CD14-positive monocyte (primary cell): ENCODE data around the gene TOX3. TPM values are rescaled to one million over a fixed set of nuclear protein-coding genes. Genes with fewer than 3 reads are reported as not detected.

Source experiments
- DNase-seq, 3 donors: peaks; one replicate each; pipeline ENCODE4 v3.0.0-alpha.2; 2011 to 2022
- H2AFZ ChIP-seq: 2 replicates; pipeline ENCODE4 v1.6.0; 2012; ENCODE audit warnings: mild to moderate bottlenecking, low read depth, low read length, inconsistent platforms; ENCODE audit not compliant: insufficient read depth, poor library complexity, severe bottlenecking
- H3K27ac ChIP-seq, 2 donors: 1 replicate in 1 of 2; 2 replicates in 1 of 2; pipeline ENCODE4 v1.5.1; 2012 to 2013; ENCODE audit warnings: low read length in 2 of 2, control low read depth in 1 of 2, inconsistent platforms in 1 of 2, low read depth in 1 of 2, mild to moderate bottlenecking in 1 of 2
- H3K27me3 ChIP-seq, 2 donors: one replicate each; pipeline versions ENCODE4 v1.6.0 to v1.6.1; 2011 to 2013; ENCODE audit warnings: low read length in 2 of 2; ENCODE audit not compliant: control insufficient read depth in 2 of 2, insufficient read depth in 2 of 2
- H3K36me3 ChIP-seq, 2 donors: replicated peaks in 1 of 2; 1 replicate in 1 of 2; 2 replicates in 1 of 2; pipeline versions ENCODE4 v1.5.1 to v1.6.1; 2012 to 2013; ENCODE audit warnings: low read length in 2 of 2, control low read depth in 1 of 2, inconsistent platforms in 1 of 2, mild to moderate bottlenecking in 1 of 2; ENCODE audit not compliant: insufficient read depth in 2 of 2, control insufficient read depth in 1 of 2
- H3K4me1 ChIP-seq, 2 donors: 1 replicate in 1 of 2; 2 replicates in 1 of 2; pipeline versions ENCODE4 v1.5.1 to v1.6.1; 2012 to 2013; ENCODE audit warnings: low read length in 2 of 2, control low read depth in 1 of 2, inconsistent platforms in 1 of 2, mild to moderate bottlenecking in 1 of 2, moderate library complexity in 1 of 2; ENCODE audit not compliant: insufficient read depth in 2 of 2, control insufficient read depth in 1 of 2
- H3K4me2 ChIP-seq: replicated peaks from 2 replicates; pipeline ENCODE3; 2012; ENCODE audit warnings: low read length, moderate library complexity, mild to moderate bottlenecking; ENCODE audit not compliant: poor library complexity, severe bottlenecking; ENCODE audit errors: extremely low read depth
- H3K4me3 ChIP-seq, 3 experiments: fragments of 200-600 bp in 1 of 3; sonication (generic) in 1 of 3; replicated peaks in 1 of 3; 1 replicate in 2 of 3; 2 replicates in 1 of 3; pipeline ENCODE4 v1.5.1; 2011 to 2013; ENCODE audit warnings: low read length in 3 of 3, mild to moderate bottlenecking in 3 of 3, control low read depth in 2 of 3, low read depth in 2 of 3, inconsistent platforms in 1 of 3, moderate library complexity in 1 of 3
- H3K79me2 ChIP-seq: 2 replicates; pipeline ENCODE4 v1.6.0; 2012; ENCODE audit warnings: mild to moderate bottlenecking, control low read depth, inconsistent platforms, low read length, moderate library complexity; ENCODE audit not compliant: insufficient read depth
- H3K9ac ChIP-seq: 2 replicates; pipeline ENCODE4 v1.6.0; 2017; ENCODE audit warnings: low read length, mild to moderate bottlenecking; ENCODE audit not compliant: insufficient read depth, poor library complexity, severe bottlenecking
- H3K9me3 ChIP-seq, 2 donors: replicated peaks in 1 of 2; 1 replicate in 1 of 2; 2 replicates in 1 of 2; pipeline versions ENCODE4 v1.5.1 to v1.6.1; 2012 to 2013; ENCODE audit warnings: low read length in 2 of 2, control low read depth in 1 of 2; ENCODE audit not compliant: control insufficient read depth in 1 of 2, insufficient read depth in 1 of 2
- H4K20me1 ChIP-seq: 2 replicates; pipeline ENCODE4 v1.6.0; 2012; ENCODE audit warnings: mild to moderate bottlenecking, low read length, control low read depth, moderate library complexity; ENCODE audit not compliant: insufficient read depth
- H3K27ac Mint-ChIP-seq, 7 donors: one replicate each; pipeline ENCODE4 v1.8.0; 2020; ENCODE audit warnings: mild to moderate bottlenecking in 7 of 7, mixed read lengths in 7 of 7, moderate library complexity in 6 of 7, inconsistent platforms in 2 of 7
- H3K27me3 Mint-ChIP-seq, 3 donors: one replicate each; pipeline ENCODE4 v1.8.0; 2021 to 2022; ENCODE audit warnings: low read depth in 3 of 3, mild to moderate bottlenecking in 3 of 3, mixed read lengths in 3 of 3, moderate library complexity in 3 of 3, inconsistent platforms in 1 of 3
- H3K36me3 Mint-ChIP-seq, 2 donors: one replicate each; pipeline ENCODE4 v1.8.0; 2020; ENCODE audit warnings: mixed read lengths in 2 of 2, inconsistent platforms in 1 of 2, mild to moderate bottlenecking in 1 of 2
- H3K4me1 Mint-ChIP-seq: one replicate; pipeline ENCODE4 v1.8.0; 2020; ENCODE audit warnings: mild to moderate bottlenecking, mixed read lengths
- H3K4me3 Mint-ChIP-seq, 2 donors: one replicate each; pipeline ENCODE4 v1.8.0; 2020; ENCODE audit warnings: mild to moderate bottlenecking in 2 of 2, mixed read lengths in 2 of 2, moderate library complexity in 1 of 2
- H3K9me3 Mint-ChIP-seq, 7 donors: one replicate each; pipeline ENCODE4 v1.8.0; 2020 to 2022; ENCODE audit warnings: mixed read lengths in 7 of 7, mild to moderate bottlenecking in 6 of 7, moderate library complexity in 6 of 7, inconsistent platforms in 2 of 7
- CTCF ChIP-seq: fragments of 200-600 bp; IDR thresholded peaks from one replicate; pipeline ENCODE4 v1.8.0; 2022; ENCODE audit warnings: antibody characterized with exemption, mild to moderate bottlenecking
- WGBS: methylation state at CpG from one replicate; pipeline ENCODE4 v1.1.5; 2013; ENCODE audit warnings: missing lambda C conversion rate; ENCODE audit not compliant: insufficient coverage; 5-methylcytosine and 5-hydroxymethylcytosine counted together
- intact Hi-C, 2 donors: fragments of 100-400 bp; cut with micrococcal nuclease; formaldehyde crosslinking; loops; one replicate each; pipeline versions ENCODE4 v1.15.0 to v1.15.1; 2023
- polyA plus RNA-seq, 3 donors: library from polyadenylated mRNA; depleted of rRNA in 1 of 3; unstranded in 2 of 3; stranded (reverse) in 1 of 3; fragments of 300-500 nt in 2 of 3; fragments of >200 nt in 1 of 3; fragmentation: Illumina TruSeq in 2 of 3; gene quantifications; 1 replicate in 2 of 3; 2 replicates in 1 of 3; pipeline ENCODE4 v1.2.3, GENCODE V29; 2012 to 2021

The TOX3 gene
- polyA plus RNA-seq, 3 donors, result not detected

DNA sequence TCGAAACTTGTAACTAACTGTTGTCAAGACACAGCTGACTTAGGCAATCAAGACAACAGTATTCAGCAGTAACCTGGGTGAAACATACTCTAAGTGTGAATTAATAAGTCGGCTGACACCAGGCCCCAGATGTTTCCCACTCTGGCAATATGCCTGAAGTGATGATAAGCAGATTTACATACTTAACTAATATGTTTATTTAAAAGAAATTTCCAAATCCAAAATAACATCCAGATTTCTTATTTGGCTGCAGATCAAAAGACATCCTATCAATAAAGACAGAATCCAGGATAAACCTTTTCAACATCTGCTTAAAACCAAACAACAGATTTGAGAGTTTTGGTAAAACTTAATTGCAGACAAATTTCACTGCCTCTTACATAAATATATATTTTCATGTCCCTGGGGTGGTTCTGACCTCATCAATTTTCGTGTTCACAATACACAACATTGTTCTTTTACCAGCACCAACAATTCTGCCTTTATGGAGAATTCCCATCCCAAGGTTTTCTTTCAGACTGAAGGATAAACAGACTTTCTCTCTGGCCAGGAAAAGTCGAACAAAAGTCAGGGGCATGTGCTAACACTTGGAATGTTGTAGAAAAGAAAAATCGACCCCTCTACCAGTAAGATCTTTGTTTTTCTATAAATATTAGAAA, 45.1 kb upstream of the TOX3 start:
- Histone ChIP-seq H2AFZ (no peak overlapping the region), H3K4me1 (no peaks in the 10 kb centered on the region), H3K4me3 (no peak overlapping the region), H3K79me2 (no peaks in the 10 kb centered on the region), H4K20me1 (no peaks in the 10 kb centered on the region), H3K4me2 (no peak overlapping the region), H3K9me3 (no peaks in the 10 kb centered on the region), H3K36me3 (no peaks in the 10 kb centered on the region), H3K27me3 (no peaks in the 10 kb centered on the region), H3K27ac (no peak overlapping the region), H3K9ac (no peak overlapping the region)
- no peak for DNase-seq
- Mint-ChIP-seq H3K36me3 (no peaks in the 10 kb centered on the region), H3K27ac (no peak overlapping the region), H3K4me3 (no peak overlapping the region), H3K4me1 (no peaks in the 10 kb centered on the region), H3K9me3 (peaks cover 0 to 6% (median 0%) of the 10 kb centered on the region in 7 donors), H3K27me3 (peaks cover 0 to 3% (median 1%) of the 10 kb centered on the region in 3 donors)
- intact Hi-C loops, result no loop called here
- WGBS, result 83% methylated on average over 1 of the region's 5 CpGs
- TF ChIP-seq CTCF, result no peak

GRCh38 chr16:52591471-52591870, 44.5 kb upstream of the TOX3 start:
- intact Hi-C loops, result no loop called here
- H3K27ac Mint-ChIP-seq, result no peak overlapping the region
- 44% methylated on average over 3 of the region's 5 CpGs for WGBS

More at GRCh38 chr16:52591471-52591870, 44.5 kb upstream of the TOX3 start:
- peaks cover 0 to 2% (median 0%) of the 10 kb centered on the region in 7 donors for H3K9me3 Mint-ChIP-seq
- peaks cover 0 to 3% (median 1%) of the 10 kb centered on the region in 3 donors for H3K27me3 Mint-ChIP-seq
- no peaks in the 10 kb centered on the region for H4K20me1 ChIP-seq
- no peak overlapping the region for H3K4me3 Mint-ChIP-seq
- H3K27ac ChIP-seq, result no peak overlapping the region
- no peak overlapping the region for H2AFZ ChIP-seq
- no peak overlapping the region for H3K4me3 ChIP-seq
- no peaks in the 10 kb centered on the region for H3K4me1 Mint-ChIP-seq
- no peaks in the 10 kb centered on the region for H3K36me3 Mint-ChIP-seq
- no peaks in the 10 kb centered on the region for H3K4me1 ChIP-seq
- no peak overlapping the region for H3K9ac ChIP-seq
- no peaks in the 10 kb centered on the region for H3K79me2 ChIP-seq
- H3K4me2 ChIP-seq, result no peak overlapping the region
- no peak for DNase-seq
- H3K27me3 ChIP-seq, result no peaks in the 10 kb centered on the region
- no peaks in the 10 kb centered on the region for H3K9me3 ChIP-seq
- TF ChIP-seq CTCF, result no peak
- no peaks in the 10 kb centered on the region for H3K36me3 ChIP-seq
